ENCODE results near the gene IDH2.
"Not testable (repeated sequence)": the region's sequence is repeated elsewhere in the genome, so short reads cannot be mapped to it uniquely, and the experiment has no call there.

The IDH2 gene

DNA sequence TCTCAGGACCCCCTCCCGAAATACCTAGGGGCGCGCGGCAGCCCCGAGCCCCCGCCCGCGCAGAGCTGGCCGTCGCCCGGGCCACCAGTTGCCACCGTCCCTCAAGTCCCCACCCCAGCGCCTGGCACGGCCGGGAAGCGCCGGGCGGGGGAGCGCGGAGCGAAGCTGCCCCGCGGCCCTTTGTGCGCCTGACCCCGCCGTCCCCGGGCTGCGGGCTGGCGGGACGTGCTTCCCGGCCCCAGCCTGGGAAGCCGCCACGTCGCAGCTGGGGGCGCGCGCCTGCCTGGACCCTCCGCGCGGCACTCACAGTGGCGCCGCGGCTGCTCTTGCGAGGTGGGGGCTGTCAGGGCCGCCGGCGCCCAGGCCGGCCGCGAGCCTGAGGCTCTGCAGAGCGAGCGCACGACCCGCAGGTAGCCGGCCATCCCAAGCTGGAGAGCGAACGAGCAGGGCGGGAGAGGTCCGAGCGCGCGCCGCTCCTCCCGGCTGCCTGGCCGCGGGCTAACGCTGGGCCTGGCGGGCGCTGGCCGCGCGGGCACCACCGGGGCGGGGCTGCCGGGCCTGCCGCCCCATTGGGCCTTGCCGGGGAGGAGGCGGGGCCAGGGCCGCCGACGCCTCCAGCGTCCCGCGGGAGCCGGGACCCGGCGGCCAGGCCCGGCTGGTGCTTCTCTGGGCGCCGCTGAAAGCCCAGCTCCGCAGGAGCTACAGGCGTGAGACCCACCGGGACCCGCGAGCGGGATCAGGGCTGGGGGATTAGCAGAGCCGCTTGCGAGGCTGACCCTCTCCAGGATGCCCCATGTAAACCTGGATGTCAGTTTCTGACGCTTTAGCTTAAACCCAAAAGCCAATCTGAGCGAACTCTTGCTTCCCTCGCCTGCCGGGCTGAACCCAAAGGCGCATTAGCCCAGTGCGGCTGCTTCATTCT, at the start of gene IDH2:
TSS of gene IDH2 (minus strand) at position 500 of the 922 bp plus-strand sequence. CDS start at position 422, 78 bp downstream.
- no peak for DNase-seq (ENCODE audit: low read depth, low spot score)

DNA sequence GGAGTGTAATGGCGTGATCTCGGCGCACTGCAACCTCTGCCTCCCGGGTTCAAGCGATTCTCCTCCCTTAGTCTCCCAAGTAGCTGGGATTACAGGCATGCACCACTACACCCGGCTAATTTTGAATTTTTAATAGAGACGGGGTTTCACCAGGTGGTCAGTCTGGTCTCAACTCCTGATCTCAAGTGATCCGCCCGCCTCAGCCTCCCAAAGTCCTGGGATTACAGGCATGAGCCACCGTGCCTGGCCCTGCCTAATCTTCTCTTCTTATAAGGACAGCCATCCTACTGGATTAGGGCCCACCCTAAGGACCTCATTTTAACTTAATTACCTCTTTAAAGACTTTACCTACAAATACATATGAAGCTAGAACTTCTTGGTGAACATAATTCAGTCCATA, 48.3 kb upstream of the IDH2 start:
- not testable (repeated sequence) for DNase-seq (ENCODE audit: low read depth, low spot score)

DNA sequence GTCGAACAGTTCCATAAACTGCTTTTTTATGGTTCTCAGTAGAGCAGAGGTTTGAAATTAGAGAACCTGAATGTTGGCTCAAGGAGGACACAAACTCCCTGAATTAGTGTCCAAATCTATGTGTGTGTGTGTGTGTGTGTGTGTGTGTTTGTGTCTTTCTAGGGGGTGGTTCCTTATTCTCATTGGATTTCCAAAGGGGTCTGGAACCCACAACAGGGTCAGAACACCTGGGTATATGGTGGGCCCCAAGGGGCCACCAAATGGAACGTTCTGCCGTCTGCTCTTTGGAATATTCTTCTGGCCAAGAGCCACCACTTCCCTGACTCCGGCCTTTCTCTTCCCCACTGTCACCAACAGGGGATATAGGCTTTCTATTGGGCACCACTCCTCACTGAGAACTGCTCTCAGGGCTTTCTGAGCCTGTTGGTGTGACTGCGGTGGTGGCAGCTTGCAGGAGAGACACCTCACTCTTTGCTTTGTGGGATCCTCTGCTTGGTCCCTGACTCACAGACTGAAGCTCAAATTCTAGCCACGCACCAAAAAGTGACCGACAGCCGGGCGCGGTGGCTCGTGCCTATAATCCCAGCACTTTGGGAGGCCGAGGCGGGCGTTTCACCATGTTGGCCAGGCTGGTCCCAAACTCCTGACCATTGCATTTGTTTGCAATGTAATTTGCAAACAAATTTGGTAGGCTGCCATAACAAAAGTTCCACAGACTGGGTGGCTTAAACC, 47.5 kb upstream of the IDH2 start:
- DNase-seq (ENCODE audit: low read depth, low spot score): no peak

DNA sequence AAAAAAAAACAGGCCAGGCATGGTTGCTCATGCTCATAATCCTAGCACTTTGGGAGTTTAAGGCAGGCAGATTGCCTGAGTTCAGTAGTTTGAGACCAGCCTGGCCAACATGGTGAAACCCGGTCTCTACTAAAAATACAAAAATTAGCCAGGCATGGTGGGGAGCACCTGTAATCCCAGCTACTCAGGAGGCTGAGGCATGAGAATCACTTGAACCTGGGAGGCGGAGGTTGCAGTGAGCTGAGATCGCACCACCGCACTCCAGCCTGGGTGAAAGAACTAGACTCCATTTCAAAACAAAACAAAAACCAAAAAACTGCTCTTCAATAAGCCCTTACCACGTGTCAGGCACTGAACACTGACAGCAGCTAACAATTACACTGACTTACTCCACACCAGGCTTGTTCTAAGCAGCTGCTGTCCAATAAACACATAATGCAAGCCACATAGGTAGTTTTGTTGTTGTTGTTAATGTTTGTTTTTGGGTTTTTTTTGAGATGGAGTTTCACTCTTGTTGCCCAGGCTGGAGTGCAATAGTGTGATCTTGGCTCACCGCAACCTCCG, 44.0 kb upstream of the IDH2 start:
- not testable (repeated sequence) for DNase-seq (ENCODE audit: low read depth, low spot score)

DNA sequence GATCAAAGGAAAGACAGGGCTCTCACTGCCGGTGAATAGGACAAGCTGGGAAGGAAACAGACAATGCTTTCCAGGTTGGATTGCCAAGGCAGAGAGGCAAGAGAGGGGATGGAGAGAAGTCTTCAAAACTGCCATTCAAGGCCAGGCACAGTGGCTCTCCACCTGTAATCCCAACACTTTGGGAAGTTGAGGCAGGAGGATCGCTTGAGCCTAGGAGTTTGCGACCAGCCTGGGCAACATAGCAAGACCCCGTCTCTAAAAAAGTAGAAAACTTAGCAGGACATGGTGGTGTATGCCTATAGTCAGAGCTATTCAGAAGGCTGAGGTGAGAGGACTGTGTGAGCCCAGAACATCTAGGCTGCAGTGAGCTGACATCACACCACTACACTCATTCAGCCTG, 43.5 kb upstream of the IDH2 start:
- no peak for DNase-seq (ENCODE audit: low read depth, low spot score)

DNA sequence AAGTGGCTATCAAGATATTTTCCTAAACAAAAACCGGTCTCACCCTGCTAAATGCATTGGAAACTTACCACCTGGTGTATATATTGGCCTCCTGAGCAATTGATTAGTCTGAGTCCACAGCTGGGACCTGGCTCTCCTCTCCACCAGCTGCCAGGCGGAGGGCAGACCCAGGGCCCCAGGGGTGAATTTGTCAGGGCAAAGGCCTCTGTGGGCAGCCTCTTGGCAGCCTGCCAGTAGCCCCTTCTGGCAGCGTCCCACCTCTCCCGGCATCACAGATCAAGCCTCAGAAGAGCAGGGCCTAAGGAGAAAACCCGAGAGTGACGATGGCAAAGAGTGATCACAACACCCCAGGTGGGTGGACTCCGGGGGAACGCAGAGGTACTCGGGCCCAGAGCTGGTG, 43.0 kb upstream of the IDH2 start:
- no peak for DNase-seq (ENCODE audit: low read depth, low spot score)

DNA sequence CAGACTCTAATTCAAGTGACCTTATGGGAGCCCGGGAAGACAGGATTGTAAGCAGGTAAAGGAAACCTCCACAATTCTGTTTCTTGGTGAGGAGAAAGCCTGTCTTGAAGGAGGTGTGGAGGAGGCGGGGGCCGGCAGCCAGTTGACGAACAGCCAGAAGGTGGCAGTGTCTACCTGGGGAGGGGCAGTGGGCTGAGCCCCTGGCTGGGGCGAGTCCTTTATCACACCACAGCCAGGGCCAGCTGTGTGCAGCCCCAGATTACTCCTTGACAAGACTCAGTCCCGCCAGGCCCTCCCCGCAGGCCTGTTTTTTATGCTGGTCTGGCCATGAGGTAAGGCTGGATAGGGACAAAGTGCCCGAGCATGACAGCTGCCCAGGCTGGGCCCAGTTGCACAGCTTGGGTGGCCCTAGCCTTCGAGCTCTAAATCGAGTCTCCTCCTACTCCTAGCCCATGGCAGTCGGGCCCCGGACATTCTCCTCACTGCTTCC, 40.9 kb upstream of the IDH2 start:
- DNase-seq (ENCODE audit: low read depth, low spot score): peak; percentile 63

DNA sequence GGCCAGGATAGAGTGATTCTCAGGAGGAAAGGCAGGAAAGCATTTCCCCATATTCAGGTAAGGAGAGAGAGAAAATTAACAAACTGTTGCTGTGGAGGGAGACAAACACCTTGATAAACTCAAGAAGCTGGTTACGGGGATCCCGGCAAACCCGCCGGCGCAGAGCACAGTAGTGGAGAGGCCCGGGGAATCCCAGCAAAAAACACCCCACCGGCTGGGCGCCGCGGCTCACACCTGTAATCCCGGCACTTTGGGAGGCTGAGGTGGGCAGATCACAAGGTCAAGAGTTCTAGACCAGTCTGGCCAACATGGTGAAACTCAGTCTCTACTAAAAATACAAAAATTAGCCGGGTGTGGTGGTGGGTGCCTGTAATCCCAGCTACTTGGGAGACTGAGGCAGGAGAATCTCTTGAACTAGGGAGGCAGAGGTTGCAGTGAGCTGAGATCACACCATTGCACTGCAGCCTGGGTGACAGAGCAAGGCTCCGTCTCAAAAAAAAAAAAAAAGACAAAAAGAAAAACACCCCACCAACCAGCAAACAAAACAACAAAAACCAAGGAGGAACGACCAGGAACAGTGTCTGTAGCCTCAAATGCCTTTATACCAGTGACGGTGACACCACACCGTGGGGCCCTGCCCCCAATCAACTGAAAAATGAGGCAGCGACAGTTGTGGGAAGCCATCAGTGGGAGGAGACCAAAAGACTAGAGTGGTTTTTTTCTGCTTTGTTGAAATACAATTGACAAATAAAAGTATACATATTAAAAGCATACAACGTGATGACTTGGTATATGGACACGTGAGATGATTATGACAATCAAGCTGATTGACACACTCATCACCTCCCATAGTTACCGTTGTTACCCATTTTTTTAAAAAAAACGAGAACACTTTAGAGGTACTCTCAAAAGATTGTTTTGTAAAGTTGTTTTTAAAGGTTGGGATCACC, 40.2 kb upstream of the IDH2 start:
- DNase-seq (ENCODE audit: low read depth, low spot score): no peak

DNA sequence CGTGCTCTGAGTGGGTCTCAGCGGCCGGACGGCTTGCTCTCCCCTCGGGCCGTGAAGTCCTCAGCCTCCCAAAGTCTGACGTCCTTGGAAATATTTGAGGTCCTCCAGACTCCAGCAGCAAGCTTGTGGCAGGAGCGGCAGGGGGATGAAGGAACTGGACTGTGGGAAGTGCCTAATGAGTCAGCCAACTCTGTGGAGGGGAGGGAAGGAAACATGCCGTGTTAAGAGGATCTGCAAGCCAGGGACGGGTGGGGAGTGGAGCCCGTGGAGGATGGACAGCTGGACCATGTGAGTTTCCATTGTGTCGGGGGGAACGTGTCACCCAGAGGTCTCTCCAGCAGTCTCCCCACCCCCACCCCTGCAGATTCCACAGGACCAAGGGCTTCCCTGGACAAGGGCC, 39.4 kb upstream of the IDH2 start:
- DNase-seq (ENCODE audit: low read depth, low spot score): no peak

DNA sequence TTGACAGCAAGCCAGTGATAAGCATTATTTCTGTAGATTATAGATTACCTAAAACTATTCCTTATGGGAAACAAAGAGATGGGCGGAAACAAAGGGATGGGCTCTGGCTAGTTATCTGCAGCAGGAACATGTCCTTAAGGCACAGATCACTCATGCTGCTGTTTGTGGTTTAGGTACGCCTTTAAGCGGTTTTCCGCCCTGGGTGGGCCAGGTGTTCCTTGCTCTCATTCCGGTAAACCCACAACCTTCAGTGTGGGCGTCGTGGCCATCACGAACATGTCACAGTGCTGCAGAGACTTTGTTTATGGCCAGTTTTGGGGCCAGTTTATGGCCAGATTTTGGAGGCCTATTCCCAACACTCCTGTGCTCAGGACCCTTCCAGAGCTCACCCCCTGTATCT, 37.3 kb upstream of the IDH2 start:
- DNase-seq (ENCODE audit: low read depth, low spot score): not testable (repeated sequence)

DNA sequence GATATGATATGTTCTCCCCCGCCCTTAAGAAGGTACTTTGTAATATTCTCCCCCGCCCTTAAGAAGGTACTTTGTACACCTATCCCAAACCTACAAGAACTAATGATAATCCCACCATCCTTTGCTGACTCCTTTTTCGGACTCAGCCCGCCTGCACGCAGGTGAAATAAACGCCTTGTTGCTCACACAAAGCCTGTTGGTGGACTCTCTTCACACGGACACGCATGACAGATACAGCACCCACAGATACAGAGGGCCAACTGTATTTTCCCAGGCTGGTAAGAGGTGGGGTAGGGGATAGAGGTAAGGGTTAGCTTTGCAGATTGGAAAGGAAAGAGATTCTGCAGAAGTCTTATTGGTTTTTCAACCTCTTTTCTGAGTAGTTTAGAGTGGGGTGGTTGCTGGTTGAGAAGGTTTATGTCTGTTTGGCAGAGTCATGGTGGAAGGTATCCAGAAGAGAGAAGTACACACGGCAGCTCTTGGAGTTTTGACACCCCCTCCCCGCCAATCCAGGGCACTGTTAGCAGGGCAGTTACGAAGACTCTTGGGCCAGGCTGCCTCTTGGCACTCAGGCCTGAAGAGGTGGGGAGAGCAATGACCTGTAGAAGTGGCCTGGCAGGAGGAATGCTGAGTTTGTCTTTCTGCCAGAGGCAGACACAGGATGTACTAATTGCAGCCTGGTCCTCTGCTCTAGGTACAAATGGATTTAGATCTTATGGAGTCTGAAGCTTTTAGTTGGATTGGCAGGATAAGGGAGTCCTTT, 36.0 kb upstream of the IDH2 start:
- DNase-seq (ENCODE audit: low read depth, low spot score): no peak

DNA sequence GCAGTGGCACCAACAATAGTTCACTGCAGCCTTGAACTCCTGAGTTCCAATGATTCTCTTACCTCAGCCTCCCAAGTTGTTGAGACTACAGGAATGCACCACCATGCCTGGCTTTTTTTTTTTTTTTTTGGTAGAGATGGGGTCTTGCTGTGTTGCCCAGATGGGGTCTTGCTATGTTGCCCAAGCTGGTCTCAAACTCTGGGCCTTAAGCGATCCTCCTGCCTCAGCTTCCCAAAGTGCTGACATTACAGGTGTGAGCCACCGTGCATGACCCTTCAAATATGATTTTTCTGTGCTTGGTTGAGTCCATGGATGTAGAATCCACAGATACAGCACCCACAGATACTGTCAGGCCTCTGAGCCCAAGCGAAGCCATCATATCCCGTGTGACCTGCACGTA, 30.2 kb upstream of the IDH2 start:
- DNase-seq (ENCODE audit: low read depth, low spot score): no peak

DNA sequence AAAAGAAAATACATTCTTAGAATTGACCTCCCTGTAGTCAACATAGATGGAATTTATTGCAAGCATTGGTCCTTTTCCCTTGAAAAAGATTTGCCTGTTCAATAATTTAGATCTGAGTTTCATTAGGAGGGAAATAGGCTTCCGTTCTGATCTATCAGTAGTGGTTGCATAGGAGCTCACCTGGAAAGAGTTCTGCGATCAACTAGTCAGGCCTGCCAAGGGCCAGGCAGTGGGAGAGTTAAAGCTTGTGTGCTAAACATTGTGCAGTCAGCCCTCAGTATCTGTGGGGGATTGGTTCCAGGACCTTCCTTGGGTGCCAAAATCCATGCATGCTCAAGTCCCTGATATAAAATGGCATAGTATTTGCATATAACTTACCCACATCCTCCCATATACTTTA, 29.6 kb upstream of the IDH2 start:
- no peak for DNase-seq (ENCODE audit: low read depth, low spot score)

DNA sequence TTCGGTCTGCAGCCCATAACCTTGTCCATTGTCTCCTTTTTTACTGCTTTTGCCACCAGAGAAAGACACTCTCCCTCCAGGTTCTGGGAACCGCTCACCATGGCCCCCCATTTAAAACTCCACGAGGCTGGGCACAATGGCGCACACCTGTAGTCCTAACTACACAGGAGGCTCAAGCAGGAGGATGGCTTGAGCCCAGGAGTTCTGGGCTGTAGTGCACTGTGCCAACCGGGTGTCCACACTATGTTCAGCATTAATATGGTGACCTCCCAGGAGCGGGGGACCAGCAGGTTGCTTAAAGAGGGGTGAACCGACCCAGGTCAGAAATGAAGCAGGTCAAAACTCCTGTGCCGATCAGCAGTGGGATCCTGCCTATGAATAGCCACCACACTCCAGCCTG, 28.0 kb upstream of the IDH2 start:
- DNase-seq (ENCODE audit: low read depth, low spot score): no peak

DNA sequence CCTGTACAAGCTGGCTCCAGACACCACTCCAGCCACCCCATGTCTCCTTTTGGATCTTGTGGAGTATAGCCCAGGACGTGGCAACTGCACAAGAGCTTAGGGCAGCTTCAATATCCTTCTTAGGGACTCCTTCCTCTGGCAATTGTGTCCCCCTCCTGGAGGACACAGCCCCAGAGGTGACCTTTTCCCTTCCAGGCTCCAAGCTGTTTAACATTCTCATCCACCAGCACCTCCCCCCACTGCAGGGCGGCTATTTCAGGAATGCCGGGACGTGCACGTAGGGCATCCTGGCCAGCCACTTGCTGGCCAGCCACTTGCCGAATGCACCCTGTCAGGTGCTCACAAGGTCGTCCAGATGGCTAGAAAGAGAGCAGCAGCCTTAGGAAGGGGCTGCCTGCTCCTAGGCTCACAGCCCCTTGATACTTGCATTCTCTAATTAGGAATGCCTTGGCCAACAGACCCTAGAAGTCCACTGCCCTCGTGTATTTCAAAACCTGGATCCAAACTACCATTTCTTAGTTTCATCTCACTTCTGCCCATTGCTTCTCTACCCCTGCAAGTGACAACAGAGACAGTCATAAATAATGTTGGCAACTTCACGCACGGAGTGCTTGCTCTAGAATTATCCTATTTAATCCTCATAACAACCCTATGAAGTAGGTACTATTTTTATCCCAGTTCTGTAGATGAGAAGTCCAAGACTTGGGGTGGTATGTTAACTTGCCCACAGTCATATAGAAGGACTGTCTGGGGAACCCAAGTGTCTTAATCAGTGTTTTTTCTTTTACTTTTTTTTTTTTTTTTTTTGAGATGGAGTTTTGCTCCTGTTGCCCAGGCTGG, 24.5 kb upstream of the IDH2 start:
- no peak for DNase-seq (ENCODE audit: low read depth, low spot score)

DNA sequence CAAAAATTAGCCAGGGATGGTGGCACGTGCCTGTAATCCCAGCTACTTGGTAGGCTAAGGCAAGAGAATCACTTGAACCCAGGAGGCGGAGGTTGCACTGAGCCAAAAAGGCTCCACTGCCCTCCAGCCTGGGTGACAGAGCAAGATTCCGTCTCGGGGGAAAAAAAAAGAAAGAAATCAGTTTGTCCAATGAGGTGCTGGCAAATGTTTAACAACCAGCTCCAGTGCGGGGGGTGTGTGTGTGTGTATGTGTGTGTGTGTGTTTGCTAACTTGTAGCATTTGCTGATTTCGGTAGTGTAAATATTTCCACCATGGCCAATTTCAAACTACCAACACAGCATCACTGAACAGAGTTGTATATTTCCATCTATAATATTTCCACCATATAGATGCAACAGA, 23.8 kb upstream of the IDH2 start:
- no peak for DNase-seq (ENCODE audit: low read depth, low spot score)

DNA sequence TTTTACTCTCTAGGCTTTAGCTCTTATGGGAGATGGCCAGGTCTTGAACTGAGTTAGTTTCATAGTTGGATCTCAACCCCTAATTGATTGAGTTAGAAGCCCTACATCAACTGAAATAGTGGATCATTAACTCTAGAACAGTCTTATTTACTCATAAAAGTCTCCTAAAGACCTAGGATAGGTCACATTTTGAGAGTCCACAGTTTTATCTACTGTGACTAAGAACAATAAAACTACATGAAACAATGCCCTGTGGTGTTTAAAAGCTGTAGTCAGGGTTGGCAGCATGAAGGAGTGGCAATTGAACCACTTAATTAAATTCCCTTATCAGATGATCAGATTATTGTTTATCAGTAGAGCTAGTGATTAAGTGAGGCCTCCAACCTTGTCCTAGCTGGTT, 22.2 kb upstream of the IDH2 start:
- no peak for DNase-seq (ENCODE audit: low read depth, low spot score)

DNA sequence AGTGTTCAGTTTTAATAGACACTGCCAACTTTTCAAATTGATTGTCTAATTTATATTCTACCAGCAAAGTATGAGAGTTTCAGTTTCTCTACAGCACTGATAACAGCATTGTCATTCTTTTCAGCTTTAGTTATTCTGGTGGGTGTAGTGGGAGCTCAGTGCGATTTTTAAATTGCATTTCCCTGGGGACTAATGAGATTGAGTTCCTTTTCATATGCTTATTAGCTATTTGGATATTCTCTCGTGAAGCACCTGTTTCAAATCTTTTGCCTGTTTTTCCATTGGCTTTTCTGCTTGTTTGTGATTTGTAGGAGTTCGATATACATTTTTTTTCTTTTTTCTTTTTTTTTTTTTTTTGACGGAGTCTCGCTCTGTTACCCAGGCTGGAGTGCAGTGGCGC, 18.8 kb upstream of the IDH2 start:
- DNase-seq (ENCODE audit: low read depth, low spot score): no peak

DNA sequence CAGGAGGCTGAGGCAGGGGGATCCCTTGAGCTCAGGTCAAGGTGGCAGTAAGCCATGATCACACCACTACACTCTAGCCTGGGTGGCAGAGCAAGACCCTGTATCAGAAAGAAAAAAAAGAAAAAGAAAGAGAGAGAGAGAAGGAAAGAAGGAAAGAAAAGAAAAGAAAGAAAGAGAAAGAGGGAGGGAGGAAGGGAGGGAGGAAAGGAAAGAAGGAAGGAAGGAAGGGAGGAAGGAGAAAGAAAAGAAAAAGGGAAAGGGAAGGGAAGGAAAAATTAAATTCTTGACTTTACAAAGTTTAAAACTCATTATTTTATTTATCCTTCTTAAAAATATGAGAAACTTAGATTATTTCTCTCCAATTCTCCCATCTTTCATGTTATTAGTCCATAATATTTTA, 17.1 kb upstream of the IDH2 start:
- DNase-seq (ENCODE audit: low read depth, low spot score): no peak

DNA sequence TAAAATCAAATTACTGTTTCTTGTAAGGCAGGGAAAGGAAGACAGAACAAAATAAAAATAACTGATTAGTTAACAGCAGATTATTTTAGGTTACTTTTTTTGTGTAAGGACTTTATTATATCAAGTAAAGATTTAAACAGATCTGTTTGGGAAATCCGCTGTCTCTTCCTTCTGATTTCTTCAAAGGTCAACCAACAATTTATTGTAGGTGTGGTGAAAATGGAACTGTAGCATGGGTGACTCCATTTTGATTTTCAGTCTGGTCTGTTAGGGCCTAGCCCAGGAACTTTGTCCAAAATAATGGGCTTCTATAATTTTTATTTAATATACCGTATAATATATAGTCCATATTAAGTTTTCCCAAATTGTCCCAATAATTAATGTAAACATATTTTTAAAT, 13.5 kb upstream of the IDH2 start:
- DNase-seq (ENCODE audit: low read depth, low spot score): no peak

Data from iPS DF 19.7 (cell line).